ENCODE measurements around the gene UFSP1. TPM values are rescaled to one million over a fixed set of nuclear protein-coding genes. Genes with fewer than 3 reads are reported as not detected.
A peak's percentile ranks its signal among the peaks of the same experiment; 100 is the strongest.

Gene UFSP1
- polyA plus RNA-seq, 3 donors from 2014 or later, result 0.59 to 1.1 TPM; not detected in 1

DNA sequence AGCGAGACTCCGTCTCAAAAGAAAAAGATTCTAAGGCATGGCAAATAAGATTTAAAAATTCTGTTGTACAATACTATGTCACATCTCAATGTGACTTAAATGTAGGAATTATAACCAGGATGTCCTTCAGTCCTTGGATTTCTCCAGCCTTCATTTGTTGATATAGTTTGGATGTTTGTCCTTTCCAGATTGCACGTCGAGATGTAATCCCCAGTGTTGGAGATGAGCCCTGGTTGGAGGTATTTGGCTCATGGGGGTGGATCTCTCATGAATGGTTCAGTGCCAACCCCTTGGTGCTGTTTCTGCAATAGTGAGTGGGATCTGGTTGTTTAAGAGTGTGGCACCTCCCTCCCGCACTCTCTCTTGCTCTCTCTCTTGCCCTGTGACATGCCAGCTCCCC lies 19.0 kb upstream of the UFSP1 start:
- Mint-ChIP-seq H3K9me3 (no peaks in the 10 kb centered on the region), H3K27me3 (ENCODE audit: low read depth in 3 of 3) (peaks cover 4 to 9% (median 4%) of the 10 kb centered on the region in 3 donors), H3K36me3 (no peaks in the 10 kb centered on the region), H3K27ac (no peak overlapping the region), H3K4me3 (no peak overlapping the region), H3K4me1 (no peaks in the 10 kb centered on the region)
- DNase-seq, result no peak

- Mint-ChIP-seq H3K27ac (no peak overlapping the region), H3K9me3 (peaks cover 0 to 3% (median 0%) of the 10 kb centered on the region in 6 donors), H3K36me3 (peaks cover 0 to 4% (median 0%) of the 10 kb centered on the region in 3 donors), H3K4me3 (no peak overlapping the region), H3K27me3 (ENCODE audit: low read depth in 3 of 3) (peaks cover 2 to 25% (median 5%) of the 10 kb centered on the region in 3 donors), H3K4me1 (peaks cover 2 to 6% of the 10 kb centered on the region in 2 donors)
- DNase-seq, result no peak
These were observed 13.1 kb upstream of the UFSP1 start for GRCh38 chr7:100902638-100903037.

DNA sequence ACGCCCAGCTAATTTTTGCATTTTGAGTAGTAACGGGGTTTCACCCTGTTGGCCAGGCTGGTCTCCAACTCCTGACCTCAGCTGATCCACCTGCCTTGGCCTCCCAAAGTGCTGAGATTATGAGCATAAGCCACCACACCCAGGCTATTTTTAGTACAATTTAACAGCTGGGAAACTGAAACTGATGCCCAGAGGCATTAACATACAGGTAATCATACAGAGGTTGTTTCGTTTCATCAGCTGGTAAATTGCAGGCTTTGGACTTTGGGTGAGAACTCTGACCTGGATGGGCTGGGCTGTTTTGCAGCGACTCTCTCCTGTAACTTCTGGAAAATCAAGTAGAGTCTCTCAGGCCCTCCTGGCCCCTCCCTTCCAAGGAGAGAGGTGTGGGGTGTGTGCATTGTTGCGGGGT lies 12.4 kb upstream of the UFSP1 start:
- no peak for DNase-seq
- Mint-ChIP-seq H3K4me3 (no peak overlapping the region), H3K27me3 (ENCODE audit: low read depth in 3 of 3) (peaks cover 4 to 25% (median 5%) of the 10 kb centered on the region in 3 donors), H3K4me1 (peaks cover 5 to 10% of the 10 kb centered on the region in 2 donors), H3K36me3 (peaks cover 0 to 4% (median 0%) of the 10 kb centered on the region in 3 donors), H3K9me3 (peaks cover 0 to 3% (median 0%) of the 10 kb centered on the region in 6 donors), H3K27ac (no peak overlapping the region)

DNA sequence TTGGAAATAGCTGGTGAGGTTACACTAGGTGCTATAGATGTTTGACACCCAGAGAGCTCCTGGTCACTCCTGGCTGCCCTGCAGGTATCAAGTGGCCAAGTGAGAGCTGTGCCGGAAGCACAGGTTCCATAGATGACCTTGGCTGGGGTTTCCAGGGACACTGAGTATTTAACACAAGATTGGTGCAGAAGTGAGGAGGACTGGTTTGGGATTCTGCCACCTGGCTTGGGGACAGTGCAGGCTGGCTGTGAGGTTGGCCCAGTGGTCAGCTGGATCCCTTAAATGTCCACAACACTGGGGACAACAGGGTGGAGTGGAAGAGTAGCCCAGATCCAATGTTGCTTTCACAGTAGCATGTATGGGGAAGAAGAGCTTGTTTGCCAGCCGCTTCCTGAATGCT lies 11.5 kb upstream of the UFSP1 start:
- Mint-ChIP-seq H3K36me3 (peaks cover 0 to 4% (median 0%) of the 10 kb centered on the region in 3 donors), H3K27me3 (ENCODE audit: low read depth in 3 of 3) (peaks cover 8 to 30% (median 9%) of the 10 kb centered on the region in 3 donors), H3K4me1 (peaks cover 9 to 15% of the 10 kb centered on the region in 2 donors), H3K9me3 (peaks cover 0 to 3% (median 0%) of the 10 kb centered on the region in 6 donors), H3K4me3 (no peak overlapping the region), H3K27ac (no peak overlapping the region)
- no peak for DNase-seq

GRCh38 chr7:100899432-100899831 lies 9.9 kb upstream of the UFSP1 start:
- no peak overlapping the region for H3K4me3 Mint-ChIP-seq
- H3K36me3 Mint-ChIP-seq, result peaks cover 0 to 4% (median 0%) of the 10 kb centered on the region in 3 donors
- no peak overlapping the region for H3K27ac Mint-ChIP-seq
- no peak for DNase-seq
- peaks cover 9 to 29% (median 9%) of the 10 kb centered on the region in 3 donors for H3K27me3 Mint-ChIP-seq (ENCODE audit: low read depth in 3 of 3)
- H3K4me1 Mint-ChIP-seq, result peaks cover 11 to 18% of the 10 kb centered on the region in 2 donors
- H3K9me3 Mint-ChIP-seq, result peaks cover 0 to 3% (median 0%) of the 10 kb centered on the region in 6 donors

GRCh38 chr7:100897772-100898454 lies 8.4 kb upstream of the UFSP1 start:
- no peak for DNase-seq
- peak overlapping the region; percentile 38 to 69 (median 63) for H3K4me3 Mint-ChIP-seq
- H3K27ac Mint-ChIP-seq, result no peak overlapping the region
- peaks cover 0 to 4% (median 0%) of the 10 kb centered on the region in 3 donors for H3K36me3 Mint-ChIP-seq
- H3K4me1 Mint-ChIP-seq, result peaks cover 11 to 18% of the 10 kb centered on the region in 2 donors
- H3K9me3 Mint-ChIP-seq, result peaks cover 0 to 3% (median 0%) of the 10 kb centered on the region in 6 donors
- peaks cover 10 to 26% (median 16%) of the 10 kb centered on the region in 3 donors for H3K27me3 Mint-ChIP-seq (ENCODE audit: low read depth in 3 of 3)

DNA sequence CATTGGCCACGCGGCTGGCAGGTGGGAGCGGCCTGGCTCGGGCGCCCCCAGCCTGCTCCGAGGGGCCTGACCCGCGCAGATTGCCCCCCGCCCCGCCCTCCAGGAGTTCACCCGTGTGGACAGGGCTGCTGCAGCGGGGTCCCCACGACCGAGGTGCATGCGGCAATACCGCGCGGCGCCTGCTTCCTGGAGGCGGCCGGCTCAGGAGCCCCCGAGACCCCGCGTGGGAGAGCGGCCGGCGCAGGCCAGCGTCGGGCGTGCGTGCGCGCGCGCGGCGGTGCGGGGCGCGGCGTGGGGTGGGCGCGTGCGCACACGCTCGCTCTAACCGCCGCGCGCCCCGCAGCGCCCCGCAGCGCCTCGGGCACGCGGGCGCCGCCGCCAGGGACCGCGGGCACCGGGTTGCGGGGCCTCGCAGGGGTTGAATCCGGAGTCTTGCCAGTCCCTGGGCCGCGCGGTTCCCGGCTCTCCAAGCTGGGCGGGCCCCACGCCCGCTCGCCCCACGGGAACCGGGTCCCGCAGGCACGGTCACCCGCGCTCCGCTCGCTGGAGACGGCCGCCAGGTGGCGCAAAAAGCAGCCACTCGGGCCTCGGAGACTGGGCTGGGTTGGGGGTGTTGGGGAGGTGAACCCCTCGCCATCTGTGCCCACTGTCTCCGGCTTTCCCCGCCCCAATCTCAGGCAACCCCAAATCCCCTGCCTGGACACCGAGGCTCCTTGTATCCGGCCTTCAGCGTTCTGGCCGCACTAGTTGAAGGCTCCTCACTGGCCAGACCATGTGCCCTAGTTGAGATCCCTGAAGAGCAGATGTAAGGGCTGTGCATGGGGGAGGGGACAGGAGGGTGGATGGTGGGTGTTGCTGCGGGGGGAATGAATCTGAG lies 7.5 kb upstream of the UFSP1 start:
- peak in 2 of 3 donors; percentile 30 to 52 for DNase-seq
- Mint-ChIP-seq H3K4me1 (peaks cover 12 to 18% of the 10 kb centered on the region in 2 donors), H3K9me3 (peaks cover 0 to 4% (median 0%) of the 10 kb centered on the region in 6 donors), H3K27me3 (ENCODE audit: low read depth in 3 of 3) (peaks cover 11 to 31% (median 17%) of the 10 kb centered on the region in 3 donors), H3K36me3 (peaks cover 0 to 4% (median 0%) of the 10 kb centered on the region in 3 donors), H3K4me3 (peak overlapping the region; percentile 38 to 85 (median 63)), H3K27ac (no peak overlapping the region)

- Mint-ChIP-seq H3K27ac (peak overlapping the region in 4 of 6 donors; percentile 25 to 72 (median 50)), H3K9me3 (peaks cover 0 to 4% (median 0%) of the 10 kb centered on the region in 6 donors), H3K36me3 (peaks cover 0 to 4% (median 0%) of the 10 kb centered on the region in 3 donors), H3K4me3 (peak overlapping the region; percentile 77 to 91 (median 79)), H3K4me1 (peaks cover 15 to 24% of the 10 kb centered on the region in 2 donors), H3K27me3 (ENCODE audit: low read depth in 3 of 3) (peaks cover 13 to 31% (median 21%) of the 10 kb centered on the region in 3 donors)
- DNase-seq, result peak; percentile 28 to 42 (median 41)
These were observed 6.6 kb upstream of the UFSP1 start for GRCh38 chr7:100895956-100896731.

DNA sequence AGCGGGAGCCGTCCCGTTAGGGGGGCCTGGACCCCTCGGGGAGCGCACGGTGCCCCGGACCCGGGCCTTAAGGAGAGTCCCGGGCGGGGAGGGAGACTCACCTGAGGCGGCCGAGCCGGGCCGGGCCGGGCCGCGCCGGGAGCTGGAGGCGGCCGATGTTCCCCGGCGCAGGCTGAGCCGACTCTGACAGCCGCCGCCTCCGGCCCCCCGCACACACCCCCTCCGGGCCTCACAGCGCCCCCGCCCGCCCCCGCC lies 6.1 kb upstream of the UFSP1 start, which contains the start of gene ACHE:
TSS of gene ACHE (minus strand) at position 188 of the 255 bp plus-strand sequence. CDS start 1,656 bp downstream, outside the sequence.
- Mint-ChIP-seq H3K36me3 (peaks cover 0 to 4% (median 0%) of the 10 kb centered on the region in 3 donors), H3K27me3 (ENCODE audit: low read depth in 3 of 3) (peaks cover 13 to 28% (median 19%) of the 10 kb centered on the region in 3 donors), H3K4me1 (peaks cover 17 to 27% of the 10 kb centered on the region in 2 donors), H3K27ac (peak within 1 kb of the TSS in 4 of 6 donors; percentile 25 to 72 (median 50)), H3K9me3 (peaks cover 0 to 4% (median 0%) of the 10 kb centered on the region in 6 donors), H3K4me3 (peak within 1 kb of the TSS; percentile 77 to 91 (median 79))
- DNase-seq, result no peak

DNA sequence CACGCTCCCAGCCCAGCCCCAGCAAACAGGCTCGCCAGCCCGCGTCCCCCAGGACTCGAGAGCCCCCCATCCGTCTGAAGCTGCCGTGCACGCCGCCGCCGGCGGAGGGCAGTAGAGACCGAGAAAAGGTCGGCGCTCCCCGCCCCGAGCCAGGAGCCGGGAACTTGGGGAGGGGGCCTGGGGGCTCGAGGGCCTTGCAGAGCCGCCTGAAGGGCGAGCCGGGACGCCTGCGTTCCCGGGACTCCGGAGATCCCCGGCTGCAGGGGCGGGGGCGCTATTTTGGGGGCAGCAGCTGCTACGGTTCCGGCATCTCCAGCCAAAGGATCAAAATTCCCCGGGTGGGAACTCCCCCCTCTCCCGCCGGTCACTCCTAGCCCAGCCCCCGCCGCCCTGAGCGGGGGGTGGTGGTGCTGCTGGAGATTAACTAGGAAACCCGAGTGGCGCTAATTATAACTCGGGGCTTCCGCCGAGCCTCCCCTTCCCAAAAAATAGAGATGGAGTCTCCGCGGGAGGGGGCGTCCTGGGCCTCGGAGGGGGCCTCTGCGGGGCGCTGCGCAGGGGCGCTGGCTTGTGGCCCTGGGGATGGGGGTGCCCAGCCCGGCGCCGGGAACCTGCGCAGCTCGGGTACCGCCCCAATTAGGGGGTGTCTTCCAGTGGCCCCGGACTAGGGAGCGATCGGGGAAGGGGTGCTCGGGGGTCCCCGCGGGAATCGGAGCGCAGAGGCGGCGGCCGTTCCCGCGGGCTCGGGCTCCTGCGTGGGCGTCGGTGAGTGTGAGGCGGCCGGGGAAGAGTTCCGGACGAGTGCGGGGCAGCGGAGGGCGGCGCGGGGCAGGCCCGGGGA lies 5.6 kb upstream of the UFSP1 start:
- peaks cover 13 to 26% (median 18%) of the 10 kb centered on the region in 3 donors for H3K27me3 Mint-ChIP-seq (ENCODE audit: low read depth in 3 of 3)
- H3K4me3 Mint-ChIP-seq, result no peak overlapping the region
- no peak overlapping the region for H3K27ac Mint-ChIP-seq
- H3K36me3 Mint-ChIP-seq, result peaks cover 0 to 4% (median 0%) of the 10 kb centered on the region in 3 donors
- peaks cover 22 to 33% of the 10 kb centered on the region in 2 donors for H3K4me1 Mint-ChIP-seq
- peaks cover 0 to 4% (median 0%) of the 10 kb centered on the region in 6 donors for H3K9me3 Mint-ChIP-seq
- peak; percentile 39 to 43 (median 43) for DNase-seq

DNA sequence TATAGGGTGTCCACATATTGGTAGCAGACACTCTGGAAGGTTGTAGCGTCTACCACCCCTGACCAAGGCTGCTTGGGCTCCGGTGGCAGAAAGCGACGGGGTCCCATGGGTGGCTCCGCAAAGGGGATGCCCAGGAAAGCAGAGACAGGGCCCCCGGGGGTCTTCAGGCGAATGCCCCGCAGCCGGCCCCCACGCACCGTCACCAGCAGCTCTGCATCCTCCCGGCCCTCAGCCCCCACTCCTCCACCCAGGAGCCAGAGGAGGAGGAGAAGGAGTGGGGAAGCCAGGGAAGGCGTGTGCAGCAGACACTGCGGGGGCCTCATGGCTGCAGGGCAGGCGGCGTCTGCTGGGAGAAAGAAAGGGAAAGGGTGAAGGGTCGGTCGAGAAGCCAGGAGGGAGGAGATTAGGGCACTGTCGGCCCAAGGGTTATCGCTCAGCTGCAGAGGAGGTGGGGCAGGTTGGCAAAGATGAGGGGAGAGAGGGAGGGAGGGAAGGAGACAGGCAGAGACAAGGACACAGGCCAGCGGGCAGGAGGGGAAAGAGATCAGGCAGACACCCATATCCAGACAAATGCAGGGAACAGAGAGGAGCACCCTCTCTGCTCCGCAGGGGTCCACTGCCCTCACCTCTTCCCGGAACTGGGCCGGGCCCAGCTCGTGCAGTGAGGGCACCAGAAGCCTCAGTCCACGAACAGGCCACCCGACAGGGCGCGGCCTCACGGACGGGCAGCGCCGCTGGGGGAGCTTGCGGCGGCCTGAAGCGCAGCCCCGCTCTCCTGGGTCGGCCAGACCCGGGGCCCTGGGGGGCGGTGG lies 4.6 kb upstream of the UFSP1 start:
- Mint-ChIP-seq H3K27me3 (ENCODE audit: low read depth in 3 of 3) (peaks cover 13 to 22% (median 18%) of the 10 kb centered on the region in 3 donors), H3K27ac (no peak overlapping the region), H3K9me3 (peaks cover 0 to 4% (median 0%) of the 10 kb centered on the region in 6 donors), H3K4me1 (peaks cover 22 to 33% of the 10 kb centered on the region in 2 donors), H3K4me3 (peak overlapping the region in 1 of 5 donors; percentile 18), H3K36me3 (peaks cover 0 to 4% (median 0%) of the 10 kb centered on the region in 3 donors)
- no peak for DNase-seq
